ENCODE measurements around the gene IER3IP1.

- TF ChIP-seq, protein P1, sequence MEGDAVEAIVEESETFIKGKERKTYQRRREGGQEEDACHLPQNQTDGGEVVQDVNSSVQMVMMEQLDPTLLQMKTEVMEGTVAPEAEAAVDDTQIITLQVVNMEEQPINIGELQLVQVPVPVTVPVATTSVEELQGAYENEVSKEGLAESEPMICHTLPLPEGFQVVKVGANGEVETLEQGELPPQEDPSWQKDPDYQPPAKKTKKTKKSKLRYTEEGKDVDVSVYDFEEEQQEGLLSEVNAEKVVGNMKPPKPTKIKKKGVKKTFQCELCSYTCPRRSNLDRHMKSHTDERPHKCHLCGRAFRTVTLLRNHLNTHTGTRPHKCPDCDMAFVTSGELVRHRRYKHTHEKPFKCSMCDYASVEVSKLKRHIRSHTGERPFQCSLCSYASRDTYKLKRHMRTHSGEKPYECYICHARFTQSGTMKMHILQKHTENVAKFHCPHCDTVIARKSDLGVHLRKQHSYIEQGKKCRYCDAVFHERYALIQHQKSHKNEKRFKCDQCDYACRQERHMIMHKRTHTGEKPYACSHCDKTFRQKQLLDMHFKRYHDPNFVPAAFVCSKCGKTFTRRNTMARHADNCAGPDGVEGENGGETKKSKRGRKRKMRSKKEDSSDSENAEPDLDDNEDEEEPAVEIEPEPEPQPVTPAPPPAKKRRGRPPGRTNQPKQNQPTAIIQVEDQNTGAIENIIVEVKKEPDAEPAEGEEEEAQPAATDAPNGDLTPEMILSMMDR (IDR thresholded peaks at IDR 0.05): no peak
- TF ChIP-seq POLR2A (IDR thresholded peaks at IDR 0.05) (no peak), POLR2AphosphoS5 (IDR thresholded peaks at IDR 0.05; ENCODE audit: insufficient read depth in 1 of 2, low read depth in 1 of 2) (no peak)
Measured at GRCh38 chr18:47209171-47209570, 33.0 kb upstream of the IER3IP1 start.
